HG03064 (cell line): Measurements from ENCODE around the gene ELFN1.

Experiments
- ATAC-seq: cut with Tn5 transposase; IDR thresholded peaks from one replicate; pipeline ENCODE4 v1.9.1; 2021; ENCODE audit warnings: low read depth; ENCODE audit not compliant: unreplicated experiment

ELFN1 gene

GRCh38 chr7:1662101-1662500 is 8.0 kb upstream of the ELFN1 start:
- ATAC-seq = no peak

GRCh38 chr7:1662767-1663166 is 7.3 kb upstream of the ELFN1 start:
- ATAC-seq = no peak

- ATAC-seq = no peak
Measured at GRCh38 chr7:1663223-1663622, 6.9 kb upstream of the ELFN1 start.

DNA sequence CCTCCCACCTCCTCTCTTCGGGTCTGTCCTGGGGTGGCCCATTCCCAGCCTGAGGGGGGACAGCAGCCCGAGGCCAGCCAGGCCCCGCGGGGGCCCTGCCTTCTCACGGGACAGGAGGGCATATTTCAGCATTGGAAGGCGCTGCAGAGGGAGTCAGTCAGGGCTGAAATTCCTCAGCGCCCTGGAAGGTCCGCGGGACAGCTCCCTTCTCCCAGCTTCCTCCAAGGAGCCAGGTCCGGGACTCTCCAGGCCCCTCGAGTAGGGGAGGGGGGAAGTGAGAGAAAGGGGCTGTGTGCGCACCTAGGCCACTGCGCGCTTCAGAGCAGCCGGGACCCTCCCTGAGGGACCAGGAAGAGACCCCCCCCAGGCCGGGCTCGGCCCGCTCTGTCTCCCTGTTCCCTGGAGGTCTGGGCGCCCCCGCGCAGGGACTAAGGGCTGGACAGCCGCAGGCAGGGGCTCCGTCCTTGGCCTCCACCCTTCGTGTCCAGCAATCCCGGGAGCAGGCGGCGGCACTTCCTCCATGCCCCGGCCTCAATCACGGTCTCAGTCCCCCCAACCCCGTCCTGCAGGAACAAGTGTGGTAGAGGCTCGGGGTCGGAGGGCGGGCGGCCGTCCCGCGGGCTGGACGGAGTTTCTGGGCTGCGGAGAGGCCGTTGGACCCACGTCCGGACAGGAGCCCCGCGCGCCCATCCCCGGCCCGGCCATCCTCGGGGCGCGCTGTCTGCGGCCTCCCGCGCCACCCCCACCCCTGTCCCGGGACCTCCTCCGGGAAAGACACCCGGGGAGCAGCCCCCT is 6.0 kb upstream of the ELFN1 start:
- ATAC-seq = no peak

GRCh38 chr7:1664711-1665548 is 5.1 kb upstream of the ELFN1 start:
- no peak for ATAC-seq

DNA sequence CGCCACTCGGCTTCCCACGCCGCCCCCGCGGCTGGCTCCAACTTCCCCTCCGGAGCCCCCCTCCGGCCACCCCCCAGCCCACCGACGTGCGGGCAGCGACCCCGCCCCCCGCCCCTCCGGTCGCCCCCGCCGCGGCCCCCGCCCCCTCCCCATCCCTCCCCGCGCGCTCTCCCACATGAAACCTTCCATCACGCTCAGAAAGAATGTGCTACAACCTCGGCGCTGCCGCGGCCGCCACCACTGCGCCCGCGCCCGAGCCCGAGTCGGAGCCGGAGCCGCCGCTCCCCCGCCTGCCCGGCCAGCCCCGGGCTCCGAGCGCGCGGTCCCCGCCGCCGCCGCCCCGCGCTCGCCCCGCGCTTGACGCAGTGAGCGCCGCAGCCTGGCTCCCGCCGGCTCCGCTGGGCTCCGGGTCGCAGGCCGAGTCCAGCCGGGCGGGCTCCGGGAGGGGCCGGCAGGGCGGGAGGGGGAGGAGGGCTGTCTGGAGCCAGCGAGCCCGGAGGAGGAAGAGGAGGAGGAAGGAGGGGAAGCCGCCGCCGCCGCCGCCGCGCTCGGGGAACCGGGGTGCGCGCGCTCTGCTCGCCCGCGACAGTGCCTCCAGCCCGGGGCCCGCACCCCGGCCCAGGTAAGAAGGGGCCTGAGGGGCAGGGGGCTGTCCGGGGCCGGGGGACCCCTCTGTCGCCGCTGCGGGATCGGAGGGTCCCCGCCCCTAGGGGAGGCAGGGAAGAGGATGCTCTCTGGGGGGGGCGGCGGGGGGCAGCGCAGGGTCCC is 4.3 kb upstream of the ELFN1 start:
- ATAC-seq = no peak

- no peak for ATAC-seq
Measured at GRCh38 chr7:1666317-1666822, 3.7 kb upstream of the ELFN1 start.

- no peak for ATAC-seq
Measured at GRCh38 chr7:1666823-1667565, 3.1 kb upstream of the ELFN1 start.

DNA sequence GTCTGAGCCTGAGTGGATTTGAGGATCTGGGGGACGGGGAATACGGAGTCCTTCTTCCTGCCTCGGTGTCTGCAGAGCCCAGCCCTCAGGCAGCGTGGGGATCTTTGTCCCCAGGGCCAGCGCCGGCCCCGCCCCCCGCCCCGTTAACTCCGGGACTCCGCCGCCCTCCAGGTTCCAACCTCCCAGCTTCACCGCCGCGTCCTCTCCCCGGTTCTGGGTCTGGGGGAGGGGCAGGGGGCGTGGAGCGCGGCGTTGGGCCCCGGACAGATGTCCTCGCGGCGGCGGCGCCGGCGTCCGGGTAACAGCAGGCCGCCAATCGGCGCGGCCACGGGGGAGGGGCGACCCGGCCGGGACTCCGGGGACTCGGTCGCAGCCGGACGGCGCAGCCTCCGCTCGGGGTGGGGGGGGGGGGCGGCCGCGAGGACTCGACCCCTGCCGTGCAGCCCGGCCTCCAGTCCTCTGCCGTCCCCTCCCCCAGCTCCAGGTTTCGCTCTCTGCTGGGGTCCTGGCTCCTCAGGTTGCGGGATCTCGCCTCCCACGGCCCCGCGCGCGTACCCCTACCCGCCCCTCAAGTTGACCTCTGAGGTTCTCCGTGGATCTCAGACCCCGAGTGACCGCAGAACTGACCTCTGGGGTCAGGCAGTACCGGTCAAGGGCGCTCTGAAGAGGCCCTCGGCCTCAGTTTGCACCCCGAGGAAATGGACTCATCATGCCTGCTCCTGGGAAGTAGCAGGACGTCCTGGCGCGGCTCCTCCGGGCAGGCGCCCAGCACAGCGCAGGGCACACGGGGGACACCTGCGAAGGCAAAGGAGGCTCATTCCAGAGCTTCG is 2.3 kb upstream of the ELFN1 start:
- no peak for ATAC-seq

DNA sequence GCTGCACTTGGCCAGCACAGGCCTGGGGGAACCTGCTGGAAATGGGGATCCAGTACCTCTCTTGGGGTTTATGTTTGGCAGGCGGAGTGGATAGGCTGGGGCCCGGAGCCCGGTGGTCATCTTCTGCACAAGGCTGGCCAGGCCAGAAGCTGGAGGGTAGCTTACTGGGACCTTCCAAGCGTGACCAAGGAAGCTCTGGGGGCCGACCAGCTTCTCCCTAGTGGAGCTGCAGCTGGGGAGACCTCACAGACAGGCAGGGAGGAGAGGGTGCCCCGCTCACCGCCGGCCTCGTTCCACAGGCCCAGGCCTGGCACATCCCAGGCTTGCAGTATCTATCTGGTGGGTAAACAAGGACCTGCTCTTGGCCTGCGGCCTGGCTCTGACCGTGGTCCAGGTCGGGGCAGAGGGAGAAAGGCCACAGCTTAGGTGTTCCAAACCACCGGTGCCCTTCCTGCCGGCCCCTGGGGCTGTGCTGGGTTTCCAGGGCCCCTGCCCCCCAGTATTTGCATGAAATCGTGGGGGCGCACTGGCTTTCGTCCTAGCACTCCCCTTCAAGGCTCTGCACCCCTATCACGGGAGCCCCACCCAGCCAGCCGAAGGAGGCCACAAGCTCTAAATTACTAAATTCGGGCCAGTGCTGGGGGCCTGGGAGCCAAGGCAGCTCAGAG is 1.5 kb upstream of the ELFN1 start:
- ATAC-seq = no peak

DNA sequence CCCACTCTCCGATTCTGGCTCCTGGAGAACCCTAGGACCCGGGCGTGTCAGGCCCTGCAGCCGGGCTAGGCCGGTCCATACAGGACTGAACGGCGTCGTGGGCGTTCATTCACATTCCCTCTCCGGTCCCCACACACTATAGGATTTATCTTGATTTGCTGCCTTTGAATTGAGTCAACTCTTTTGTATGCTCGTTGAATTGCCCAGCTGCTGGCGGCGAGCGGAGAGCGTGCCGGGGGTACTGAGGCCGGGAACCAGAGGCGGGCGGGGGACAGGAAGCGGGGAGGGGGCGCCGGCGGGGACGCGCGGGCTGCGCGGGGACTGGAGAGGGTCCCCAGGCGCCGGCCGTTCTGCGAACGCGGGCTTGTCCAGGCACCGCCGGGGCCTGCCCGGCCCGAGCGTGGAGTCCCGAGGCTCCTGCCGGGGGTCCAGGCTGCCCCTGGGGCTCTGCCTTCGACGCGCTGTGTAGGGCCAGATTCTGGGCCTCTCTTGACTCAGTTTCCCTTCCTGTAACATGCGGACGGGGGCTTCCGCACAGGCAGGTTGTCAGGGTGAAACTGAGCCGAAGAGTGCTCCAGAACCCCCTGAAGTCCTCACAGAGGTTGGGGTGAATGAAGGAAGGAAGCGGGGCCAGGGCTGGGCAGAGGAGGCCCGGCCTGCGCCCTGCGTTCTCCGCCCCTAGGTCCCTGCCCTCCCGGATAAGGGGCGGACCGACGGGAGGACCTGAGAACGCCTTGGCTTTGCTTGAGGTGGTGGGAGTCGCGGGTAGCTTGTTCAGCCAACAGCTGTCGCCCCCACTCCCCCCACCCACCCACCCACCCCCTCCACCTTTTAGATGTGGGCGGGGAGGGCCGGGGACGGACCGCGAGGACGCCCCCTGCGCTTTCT is 769 bp upstream of the ELFN1 start:
- no peak for ATAC-seq

GRCh38 chr7:1670894-1671593 is 967 bp downstream of the ELFN1 start:
- no peak for ATAC-seq

- no peak for ATAC-seq
Measured at GRCh38 chr7:1671594-1672451, 1.7 kb downstream of the ELFN1 start.

GRCh38 chr7:1672851-1673486 is 2.9 kb downstream of the ELFN1 start:
- no peak for ATAC-seq

GRCh38 chr7:1673581-1674118 is 3.6 kb downstream of the ELFN1 start:
- no peak for ATAC-seq
